ENCODE results near the gene RMRP.

RMRP gene

DNA sequence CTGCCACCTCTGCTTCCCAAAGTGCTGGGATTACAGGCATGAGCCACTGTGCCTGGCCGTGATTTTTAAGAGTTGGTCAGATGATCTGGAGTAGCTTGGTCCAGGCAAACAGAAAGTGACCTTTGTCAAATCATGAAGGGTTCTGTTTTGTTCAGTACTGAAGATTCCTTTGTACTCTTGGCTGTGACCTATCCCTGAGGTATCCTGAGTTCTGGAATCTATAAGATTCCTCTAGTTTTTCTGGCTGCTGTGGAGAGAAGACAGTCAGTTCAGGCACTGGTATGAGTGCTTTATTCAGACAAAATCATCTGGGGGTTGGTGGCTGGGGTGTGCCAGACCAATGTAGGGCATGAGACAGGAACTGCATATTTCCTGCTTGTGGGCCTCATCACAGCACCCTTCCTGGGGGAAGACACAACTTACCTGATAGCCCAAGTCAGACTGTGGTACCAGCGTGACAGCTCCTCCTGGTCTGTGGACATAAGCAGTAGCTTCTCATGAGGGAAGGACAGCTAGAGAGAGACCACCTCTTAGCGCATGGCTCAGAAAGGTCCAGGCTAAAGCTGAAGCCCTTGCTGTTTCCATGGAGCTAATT is 4.0 kb upstream of the RMRP start:
- H3K9ac ChIP-seq (ENCODE audit: low read depth, low read length) = peak overlapping the region; percentile 78; the same call in 1 of the 2 replicates
- peak overlapping the region; percentile 97 for H3K27ac ChIP-seq (ENCODE audit: low read length)
- H3K4me1 ChIP-seq (ENCODE audit: insufficient read depth, low read length) = peaks cover 90% of the 10 kb centered on the region

DNA sequence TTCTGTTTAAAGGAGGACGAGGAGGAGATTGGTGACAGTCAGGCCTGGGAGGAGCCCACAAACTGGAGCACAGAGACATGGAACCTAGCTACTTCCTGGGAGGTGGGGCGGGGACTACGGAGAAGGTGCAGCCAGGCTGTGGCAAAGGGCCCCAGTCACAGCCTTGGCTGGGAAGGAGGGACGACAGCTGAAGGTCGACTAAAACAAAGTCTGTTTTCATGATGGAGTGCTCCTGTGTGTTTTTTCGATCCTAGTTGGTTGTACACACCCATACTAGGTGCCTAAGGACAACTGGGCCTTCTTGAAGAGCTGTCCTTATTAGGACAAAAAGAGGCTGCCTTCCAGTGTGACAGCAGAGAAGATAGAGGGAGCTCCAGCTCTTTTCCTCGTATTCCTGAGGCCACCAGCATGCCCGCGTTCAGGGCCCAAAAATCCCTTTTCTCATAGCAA is 3.2 kb upstream of the RMRP start:
- Histone ChIP-seq H3K9ac (ENCODE audit: low read depth, low read length) (peak overlapping the region; percentile 24; the same call in 1 of the 2 replicates), H3K79me2 (ENCODE audit: insufficient read depth, low read length) (peaks cover 49% of the 10 kb centered on the region), H3K4me2 (ENCODE audit: insufficient read depth, low read length) (peak overlapping the region; percentile 18; the same call in 1 of the 2 replicates), H4K20me1 (ENCODE audit: insufficient read depth, low read length) (peaks cover 3% of the 10 kb centered on the region; the same call in 1 of the 2 replicates), H3K4me3 (ENCODE audit: low read depth in 1 of 2, low read length in 2 of 2) (no peak overlapping the region), H3K27ac (ENCODE audit: low read length) (no peak overlapping the region), H3K27me3 (ENCODE audit: insufficient read depth, low read length, poor library complexity) (no peaks in the 10 kb centered on the region), H2AFZ (ENCODE audit: low read depth, low read length) (no peak overlapping the region), H3K9me3 (ENCODE audit: insufficient read depth, low read length, severe bottlenecking) (no peaks in the 10 kb centered on the region), H3K4me1 (ENCODE audit: insufficient read depth, low read length) (peaks cover 87% of the 10 kb centered on the region), H3K36me3 (ENCODE audit: insufficient read depth, low read length) (peaks cover 39% of the 10 kb centered on the region)
- DNase-seq (no peak), ATAC-seq (ENCODE audit: insufficient read depth, low read depth) (no peak)
- TF ChIP-seq, protein P1, sequence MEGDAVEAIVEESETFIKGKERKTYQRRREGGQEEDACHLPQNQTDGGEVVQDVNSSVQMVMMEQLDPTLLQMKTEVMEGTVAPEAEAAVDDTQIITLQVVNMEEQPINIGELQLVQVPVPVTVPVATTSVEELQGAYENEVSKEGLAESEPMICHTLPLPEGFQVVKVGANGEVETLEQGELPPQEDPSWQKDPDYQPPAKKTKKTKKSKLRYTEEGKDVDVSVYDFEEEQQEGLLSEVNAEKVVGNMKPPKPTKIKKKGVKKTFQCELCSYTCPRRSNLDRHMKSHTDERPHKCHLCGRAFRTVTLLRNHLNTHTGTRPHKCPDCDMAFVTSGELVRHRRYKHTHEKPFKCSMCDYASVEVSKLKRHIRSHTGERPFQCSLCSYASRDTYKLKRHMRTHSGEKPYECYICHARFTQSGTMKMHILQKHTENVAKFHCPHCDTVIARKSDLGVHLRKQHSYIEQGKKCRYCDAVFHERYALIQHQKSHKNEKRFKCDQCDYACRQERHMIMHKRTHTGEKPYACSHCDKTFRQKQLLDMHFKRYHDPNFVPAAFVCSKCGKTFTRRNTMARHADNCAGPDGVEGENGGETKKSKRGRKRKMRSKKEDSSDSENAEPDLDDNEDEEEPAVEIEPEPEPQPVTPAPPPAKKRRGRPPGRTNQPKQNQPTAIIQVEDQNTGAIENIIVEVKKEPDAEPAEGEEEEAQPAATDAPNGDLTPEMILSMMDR (IDR thresholded peaks at IDR 0.05; ENCODE audit: borderline replicate concordance, extremely low read depth, low read length, poor library complexity, severe bottlenecking) = peak; percentile 33
- TF ChIP-seq EZH2 (IDR thresholded peaks at IDR 0.05; ENCODE audit: borderline replicate concordance, low read depth, low read length, severe bottlenecking) = no peak

More for the DNA sequence above, 4.0 kb upstream of the RMRP start:
- H3K4me2 ChIP-seq (ENCODE audit: insufficient read depth, low read length) = peak overlapping the region; percentile 78
- H3K9me3 ChIP-seq (ENCODE audit: insufficient read depth, low read length, severe bottlenecking) = no peaks in the 10 kb centered on the region
- peaks cover 39% of the 10 kb centered on the region for H3K36me3 ChIP-seq (ENCODE audit: insufficient read depth, low read length)
- H3K4me3 ChIP-seq (ENCODE audit: low read depth in 1 of 2, low read length in 2 of 2) = peak overlapping the region in 1 of 2 experiments; percentile 11; a peak in 2 of 4 replicates
- peaks cover 52% of the 10 kb centered on the region for H3K79me2 ChIP-seq (ENCODE audit: insufficient read depth, low read length)
- DNase-seq = peak; percentile 44
- no peaks in the 10 kb centered on the region for H3K27me3 ChIP-seq (ENCODE audit: insufficient read depth, low read length, poor library complexity)
- peaks cover 3% of the 10 kb centered on the region; the same call in 1 of the 2 replicates for H4K20me1 ChIP-seq (ENCODE audit: insufficient read depth, low read length)
- no peak overlapping the region for H2AFZ ChIP-seq (ENCODE audit: low read depth, low read length)
- no peak for ATAC-seq (ENCODE audit: insufficient read depth, low read depth)
- TF ChIP-seq, protein P1 (IDR thresholded peaks at IDR 0.05; ENCODE audit: borderline replicate concordance, extremely low read depth, low read length, poor library complexity, severe bottlenecking) = no peak
- no peak for TF ChIP-seq EZH2 (IDR thresholded peaks at IDR 0.05; ENCODE audit: borderline replicate concordance, low read depth, low read length, severe bottlenecking)

DNA sequence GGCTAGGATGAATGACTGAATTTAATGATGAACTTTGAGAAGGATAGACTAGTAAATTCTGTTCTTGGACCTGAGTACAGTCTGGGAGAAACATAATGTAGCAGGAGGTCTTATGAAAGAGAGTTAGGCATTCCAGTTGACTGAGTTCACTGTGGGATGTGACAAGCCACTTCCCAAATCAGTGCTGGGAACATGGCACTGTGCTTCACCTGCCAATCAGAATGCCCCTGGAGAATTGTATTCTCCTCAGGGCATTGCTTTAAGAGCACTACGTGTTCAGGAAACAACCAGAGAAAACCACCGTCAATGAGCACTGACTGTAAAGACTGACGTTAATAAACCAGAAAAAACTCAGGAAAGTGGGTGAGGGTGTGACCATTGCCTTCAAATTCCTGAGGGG is 1.5 kb upstream of the RMRP start:
- TF ChIP-seq EZH2 (IDR thresholded peaks at IDR 0.05; ENCODE audit: borderline replicate concordance, low read depth, low read length, severe bottlenecking) = no peak
- TF ChIP-seq, protein P1 (IDR thresholded peaks at IDR 0.05; ENCODE audit: borderline replicate concordance, extremely low read depth, low read length, poor library complexity, severe bottlenecking) = no peak
- ATAC-seq (ENCODE audit: insufficient read depth, low read depth) (no peak), DNase-seq (no peak)
- Histone ChIP-seq H3K4me1 (ENCODE audit: insufficient read depth, low read length) (peaks cover 72% of the 10 kb centered on the region), H4K20me1 (ENCODE audit: insufficient read depth, low read length) (peaks cover 3% of the 10 kb centered on the region; the same call in 1 of the 2 replicates), H2AFZ (ENCODE audit: low read depth, low read length) (no peak overlapping the region), H3K36me3 (ENCODE audit: insufficient read depth, low read length) (peaks cover 39% of the 10 kb centered on the region), H3K9me3 (ENCODE audit: insufficient read depth, low read length, severe bottlenecking) (no peaks in the 10 kb centered on the region), H3K9ac (ENCODE audit: low read depth, low read length) (peak overlapping the region; percentile 86), H3K4me2 (ENCODE audit: insufficient read depth, low read length) (peak overlapping the region; percentile 75), H3K4me3 (ENCODE audit: low read depth in 1 of 2, low read length in 2 of 2) (peak overlapping the region; percentile 41 to 70; a peak in 3 of 4 replicates), H3K79me2 (ENCODE audit: insufficient read depth, low read length) (peaks cover 48% of the 10 kb centered on the region), H3K27me3 (ENCODE audit: insufficient read depth, low read length, poor library complexity) (no peaks in the 10 kb centered on the region), H3K27ac (ENCODE audit: low read length) (peak overlapping the region; percentile 92)

Data from DND-41 (cell line).